G401 (cell line): ENCODE measurements around the gene IL17F. TPM values are rescaled to one million over a fixed set of nuclear protein-coding genes. Genes with fewer than 3 reads are reported as not detected.

Source experiments
- DNase-seq: peaks from one replicate; pipeline ENCODE4 v3.0.0-alpha.2; 2015; ENCODE audit warnings: low spot score
- in situ Hi-C: cut with HindIII; loops from 2 replicates; pipeline ENCODE4 v1.10.0; 2016; ENCODE audit warnings: low sequenced_read_pairs, mixed read lengths
- total RNA-seq: library from RNA; depleted of rRNA; stranded (reverse); fragments of >200 nt; shearing (Covaris generic); gene quantifications from 2 replicates; pipeline ENCODE4 v1.2.3, GENCODE V29; 2014

Gene IL17F
- total RNA-seq, 1 experiment from 2014 or later, result not detected

DNA sequence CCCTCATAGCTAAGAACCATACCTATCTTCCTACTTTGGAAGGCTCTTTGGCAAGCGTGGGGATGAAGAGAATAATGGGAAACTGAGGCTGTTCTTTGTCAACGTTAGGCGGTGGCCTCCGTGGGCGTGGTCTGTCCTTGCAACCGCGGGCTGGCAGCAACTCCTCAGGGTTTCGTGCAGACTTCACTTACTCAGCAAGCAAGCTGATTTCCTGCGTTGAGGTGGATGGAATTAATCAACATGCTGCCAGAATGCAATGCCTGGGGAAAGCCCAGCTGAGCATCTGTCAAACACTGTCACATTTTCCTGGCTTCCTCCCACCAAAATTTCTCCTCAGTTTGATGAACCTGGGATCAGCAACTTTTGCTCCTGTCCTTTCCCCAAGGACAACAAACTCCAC, 9.2 kb upstream of the IL17F start:
- in situ Hi-C loops, result no loop called here
- DNase-seq, result no peak

DNA sequence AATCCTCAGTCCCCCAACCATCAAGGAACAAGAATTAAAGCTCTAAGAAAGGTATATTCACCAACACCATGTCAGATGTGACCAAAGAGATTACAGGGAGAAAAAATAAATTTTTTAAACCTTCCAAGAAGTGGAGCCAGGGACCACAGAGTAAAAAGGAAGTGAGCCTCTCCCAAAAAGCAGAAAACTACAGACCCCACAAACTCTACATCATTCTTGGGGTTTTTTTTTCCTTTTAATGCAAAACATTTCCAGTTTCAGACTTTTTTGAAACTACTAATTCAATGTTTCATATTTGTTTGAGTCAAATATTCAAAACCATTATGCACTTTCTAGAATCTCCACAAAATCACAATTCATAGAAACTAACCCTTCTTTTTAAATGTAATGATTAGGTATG, 6.8 kb upstream of the IL17F start:
- in situ Hi-C loops, result no loop called here
- no peak for DNase-seq

DNA sequence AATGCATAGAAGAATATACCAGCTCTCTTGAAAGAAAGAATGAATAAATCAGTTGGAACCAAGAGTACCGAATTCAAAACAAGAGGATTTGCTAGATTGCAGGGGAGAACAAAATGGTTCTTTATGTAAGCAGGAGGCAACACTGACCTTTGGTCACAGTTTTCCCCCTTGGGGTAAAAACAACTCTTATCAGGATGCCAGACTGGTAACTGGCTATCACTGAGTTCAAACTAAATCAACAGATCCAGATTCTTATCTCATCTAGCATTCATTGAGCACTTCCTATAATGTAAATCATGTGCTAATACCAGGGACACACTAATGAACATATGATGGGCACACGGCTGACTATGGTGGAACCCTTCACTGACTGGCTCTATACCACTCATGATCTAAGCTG, 4.8 kb upstream of the IL17F start:
- in situ Hi-C loops, result no loop called here
- DNase-seq, result no peak

DNA sequence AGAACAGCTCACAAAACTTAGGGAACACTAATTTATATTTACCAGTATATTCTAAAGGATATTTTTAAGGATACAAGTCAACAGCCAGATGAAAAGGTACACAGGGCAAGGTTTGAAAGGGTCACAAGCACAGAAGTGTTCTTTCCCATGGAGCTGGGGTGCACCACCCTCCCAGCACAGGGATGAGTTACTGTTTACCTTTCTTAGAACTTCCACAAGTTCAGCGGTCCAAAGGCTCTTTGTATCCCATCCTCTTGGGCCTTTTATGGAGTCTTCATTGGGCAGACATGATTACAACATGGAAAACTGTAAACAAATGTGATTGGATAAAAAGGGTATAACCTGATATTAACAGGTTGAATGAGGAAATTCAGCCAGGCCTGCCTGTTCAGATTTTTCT, 1.1 kb upstream of the IL17F start:
- in situ Hi-C loops, result no loop called here
- DNase-seq, result no peak

DNA sequence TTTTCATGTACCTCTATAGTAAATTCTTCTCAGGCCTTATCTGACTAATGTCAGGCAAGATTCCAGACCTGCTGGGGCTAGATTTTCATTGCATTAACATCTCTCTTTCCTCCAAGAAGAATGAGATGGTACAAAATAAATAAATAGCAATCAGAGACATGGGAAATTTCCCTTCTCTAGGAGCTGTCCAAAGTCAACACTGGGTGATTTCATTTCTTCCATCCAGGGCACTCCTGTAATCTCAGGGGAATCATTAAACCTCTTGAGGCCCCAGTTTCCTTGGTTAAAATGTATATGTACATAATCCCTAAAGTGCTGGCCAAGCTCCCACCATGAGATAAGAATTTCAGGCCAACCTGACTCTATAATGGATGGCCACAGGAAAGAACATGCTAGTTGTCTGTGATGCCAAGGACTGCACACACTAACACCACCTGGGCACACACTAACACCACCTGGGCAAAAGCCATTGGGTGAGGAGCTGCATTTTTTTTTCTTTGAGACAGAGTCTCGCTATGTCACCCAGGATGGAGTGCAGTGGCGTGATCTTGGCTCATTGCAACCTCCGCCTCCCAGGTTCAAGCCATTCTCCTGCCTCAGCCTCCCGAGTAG, 912 bp downstream of the IL17F start:
- in situ Hi-C loops, result no loop called here
- DNase-seq, result no peak

DNA sequence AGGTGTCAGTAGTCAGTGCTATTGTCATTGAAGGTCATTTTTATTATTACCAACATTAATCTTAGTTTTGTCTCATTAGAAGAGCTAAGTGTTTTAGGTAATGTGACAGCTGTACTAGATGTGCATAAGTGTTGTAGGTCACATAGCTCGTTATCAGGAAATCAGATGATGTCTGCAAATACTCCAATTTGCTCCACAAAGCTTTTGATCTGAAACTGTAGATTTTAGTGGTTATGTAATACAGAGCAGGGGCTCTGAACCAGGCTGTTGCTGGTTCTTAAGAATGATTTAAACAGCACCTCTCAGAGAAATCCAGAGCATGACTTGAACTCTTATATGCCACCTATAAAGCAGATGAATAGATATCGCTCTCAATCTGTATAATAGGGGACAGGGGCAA, 2.5 kb downstream of the IL17F start:
- in situ Hi-C loops, result no loop called here
- DNase-seq, result no peak

DNA sequence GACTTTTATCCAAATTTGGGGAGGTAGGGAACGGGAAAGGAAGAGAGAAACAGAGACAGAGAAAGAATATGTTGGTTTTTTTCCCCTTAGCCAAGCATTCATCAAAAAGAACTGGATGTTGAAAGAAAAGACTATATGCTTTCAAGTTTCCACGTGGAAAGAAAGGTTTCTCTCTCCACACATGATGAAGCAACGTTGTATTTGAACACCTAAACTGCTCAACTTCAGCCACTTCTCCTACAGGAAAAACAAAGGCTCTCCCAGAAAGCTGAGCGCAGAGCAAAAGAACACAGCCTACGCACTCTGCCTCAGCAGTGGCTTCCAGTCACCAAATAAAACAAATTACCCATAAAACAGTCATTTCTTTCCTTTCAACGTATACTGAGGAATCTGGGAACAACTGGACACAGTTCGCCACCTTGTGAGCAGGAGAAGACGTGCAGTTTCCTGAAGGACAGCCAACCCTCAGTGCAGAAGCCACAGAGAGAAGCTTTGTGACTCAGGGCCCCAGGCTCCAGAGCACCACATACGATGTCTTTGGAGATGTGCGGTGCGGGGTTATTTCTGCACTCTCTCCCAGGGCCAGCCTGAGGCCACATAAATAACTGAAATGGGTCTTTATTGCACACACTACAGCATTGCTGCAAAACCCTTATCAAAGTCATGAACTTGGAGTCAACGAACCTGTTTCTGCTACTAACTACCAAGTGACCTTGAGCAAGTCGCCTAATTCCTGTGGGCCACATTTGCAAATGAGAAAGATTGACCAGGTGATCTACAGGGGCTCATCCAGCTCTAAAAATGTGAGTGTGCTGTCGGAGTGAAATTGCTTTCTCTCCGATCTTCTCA, 10.1 kb downstream of the IL17F start:
- in situ Hi-C loops, result no loop called here
- peak; percentile 12 for DNase-seq

DNA sequence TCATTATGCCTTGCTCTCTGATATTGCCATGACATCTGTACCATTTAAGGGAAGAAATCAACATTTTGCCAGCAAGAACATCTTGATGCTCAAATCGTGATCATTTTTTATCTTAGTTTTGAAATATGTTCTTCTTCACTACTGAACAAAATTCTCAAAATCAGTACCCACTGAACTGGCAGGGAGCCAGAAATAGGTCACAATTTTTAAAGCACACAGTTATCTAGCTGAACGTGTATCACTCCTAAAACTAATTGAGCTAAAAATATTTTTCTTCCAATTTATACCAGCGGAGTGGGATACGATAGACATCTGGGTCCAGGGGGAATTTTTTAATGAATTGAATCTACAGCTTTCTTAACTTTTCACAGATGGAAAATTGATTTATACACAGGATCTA, 11.3 kb downstream of the IL17F start:
- in situ Hi-C loops, result no loop called here
- no peak for DNase-seq

DNA sequence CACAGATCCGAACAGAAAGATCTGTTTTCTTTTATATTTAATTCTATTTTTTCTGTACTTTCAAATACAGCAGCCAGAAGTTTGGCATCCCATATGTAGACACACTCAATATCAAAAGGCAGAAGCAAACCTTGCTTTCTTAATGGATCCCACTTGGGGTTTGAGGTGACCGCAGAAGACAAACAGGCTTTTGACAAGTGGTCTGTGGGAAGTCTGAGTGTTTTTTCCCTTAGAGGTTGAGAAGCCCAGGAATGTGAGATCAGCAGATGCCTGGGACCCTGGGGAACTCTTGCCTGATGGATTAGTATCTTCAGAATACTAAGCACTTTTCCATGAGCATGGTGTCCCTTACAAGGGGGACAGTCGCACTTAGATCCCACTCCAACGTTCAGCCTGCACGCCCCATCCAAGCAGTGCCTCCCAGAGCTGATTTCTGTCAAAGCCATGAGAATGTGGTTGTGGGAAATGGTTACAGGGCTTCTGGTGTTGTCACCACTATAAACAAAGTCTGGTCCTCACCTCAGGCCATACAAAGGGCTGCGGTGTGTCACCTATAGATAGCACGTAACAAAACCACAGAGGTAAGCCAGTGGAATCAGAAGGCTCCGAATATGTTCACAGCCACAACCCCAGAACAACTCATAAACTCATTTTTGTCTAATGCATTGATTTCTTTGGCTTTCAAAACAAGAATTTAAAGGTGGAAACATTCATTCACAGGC, 12.7 kb downstream of the IL17F start:
- in situ Hi-C loops, result no loop called here
- DNase-seq, result no peak

DNA sequence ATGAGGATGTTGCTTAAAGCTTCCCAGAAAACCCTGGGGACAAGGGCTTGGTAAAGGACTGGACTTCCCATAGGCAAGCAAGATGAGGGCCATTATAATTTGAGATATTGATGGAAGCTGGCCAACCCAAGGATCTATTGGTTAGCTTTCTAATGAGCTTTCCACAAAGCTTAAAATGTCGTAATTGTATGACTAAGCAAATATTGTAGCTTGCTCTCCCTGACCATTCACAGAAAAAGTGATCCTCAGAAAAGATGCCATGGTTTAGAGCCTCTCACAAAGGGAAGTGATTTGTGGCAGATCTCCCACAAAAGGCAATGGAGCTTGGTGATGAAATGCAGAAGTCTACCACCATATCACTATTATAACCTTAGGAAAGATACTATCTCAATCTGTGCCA, 13.6 kb downstream of the IL17F start:
- DNase-seq, result no peak
- in situ Hi-C loops, result no loop called here

DNA sequence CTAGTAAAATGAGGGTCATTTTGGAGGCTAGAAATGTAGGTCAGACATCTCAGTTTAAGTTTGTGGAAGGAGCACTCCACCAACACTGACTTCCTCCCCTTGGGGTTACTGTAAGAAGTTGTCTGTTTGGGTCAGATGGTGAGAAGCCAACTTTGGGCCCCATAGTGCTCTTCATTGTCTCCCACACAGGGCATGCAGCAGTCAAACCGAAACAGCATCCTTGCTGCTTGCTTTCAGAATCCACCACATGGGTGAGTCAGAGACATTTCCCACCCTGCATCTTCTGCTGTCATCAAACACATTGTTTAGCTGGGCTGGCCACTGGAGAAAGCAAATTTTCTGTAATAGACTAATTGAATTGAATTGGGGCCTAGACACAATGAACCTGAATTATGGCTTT, 16.8 kb downstream of the IL17F start:
- in situ Hi-C loops, result no loop called here
- no peak for DNase-seq

DNA sequence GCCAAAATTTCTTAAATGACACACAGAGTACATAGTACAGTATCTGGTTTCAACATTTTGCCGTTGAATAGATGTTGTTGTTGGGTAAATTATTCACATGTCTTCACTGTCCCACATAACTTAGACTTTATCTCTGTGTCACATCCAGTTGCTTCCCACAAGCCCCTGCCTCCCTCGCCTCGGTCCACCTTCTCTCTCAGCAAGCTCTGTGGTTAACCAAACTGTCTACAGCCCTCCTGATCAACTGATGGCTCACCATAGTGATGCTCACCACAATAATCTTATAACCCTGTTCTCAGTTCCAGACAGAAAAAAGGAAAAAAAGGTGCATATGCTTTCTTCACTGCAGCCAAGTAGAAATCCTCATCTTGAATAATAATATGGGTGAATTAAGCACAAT, 23.0 kb downstream of the IL17F start:
- in situ Hi-C loops, result no loop called here
- DNase-seq, result no peak

DNA sequence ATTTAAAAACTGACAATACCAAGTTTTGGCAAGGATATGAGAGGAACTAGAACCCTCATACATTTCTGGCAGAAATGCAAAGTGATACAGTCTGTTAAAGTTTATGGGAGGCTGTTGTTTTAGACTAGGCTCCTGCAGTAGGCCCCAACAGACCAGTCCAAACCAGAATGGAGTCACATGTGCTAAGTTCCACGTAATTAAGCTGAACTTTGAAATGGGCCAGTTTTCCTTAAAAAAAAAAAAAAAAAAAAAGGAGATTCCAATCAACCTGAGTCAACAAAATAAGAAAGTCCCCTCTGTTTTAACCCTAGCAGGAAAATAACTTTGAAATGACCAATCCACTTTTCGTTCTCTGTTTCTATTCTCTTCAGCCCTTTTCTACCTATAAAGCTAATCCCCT, 26.5 kb downstream of the IL17F start:
- in situ Hi-C loops, result no loop called here
- DNase-seq, result no peak

DNA sequence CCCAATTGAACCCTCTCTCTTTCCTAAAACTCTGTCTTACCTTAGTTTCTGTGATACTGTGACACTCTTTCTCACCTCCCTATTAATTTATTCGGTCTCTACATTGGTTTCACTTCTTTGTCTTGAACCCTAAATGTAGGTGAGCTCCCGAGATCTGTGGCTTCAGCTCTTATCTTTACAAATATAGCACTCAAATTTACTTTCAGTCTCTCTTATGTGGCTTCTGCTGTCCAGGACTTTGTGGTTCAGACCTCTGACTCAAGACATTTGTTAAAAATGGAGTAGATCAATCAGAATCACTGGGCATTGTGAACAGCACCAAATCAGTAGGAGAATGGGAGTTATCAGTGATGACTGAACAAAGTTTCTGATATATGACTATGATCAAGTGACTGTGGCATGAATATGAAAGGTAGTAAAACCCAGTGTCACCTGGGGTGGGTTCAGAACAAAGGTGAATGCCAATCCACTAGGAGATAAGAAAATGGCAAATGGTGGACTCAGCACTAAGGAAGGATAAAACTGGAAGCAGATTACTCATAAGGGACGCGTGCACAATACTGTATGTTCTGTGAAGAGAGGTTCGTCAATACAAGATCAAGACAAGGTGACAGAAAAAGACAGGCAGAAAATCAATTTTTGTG, 27.2 kb downstream of the IL17F start:
- DNase-seq, result no peak
- in situ Hi-C loops, result no loop called here

DNA sequence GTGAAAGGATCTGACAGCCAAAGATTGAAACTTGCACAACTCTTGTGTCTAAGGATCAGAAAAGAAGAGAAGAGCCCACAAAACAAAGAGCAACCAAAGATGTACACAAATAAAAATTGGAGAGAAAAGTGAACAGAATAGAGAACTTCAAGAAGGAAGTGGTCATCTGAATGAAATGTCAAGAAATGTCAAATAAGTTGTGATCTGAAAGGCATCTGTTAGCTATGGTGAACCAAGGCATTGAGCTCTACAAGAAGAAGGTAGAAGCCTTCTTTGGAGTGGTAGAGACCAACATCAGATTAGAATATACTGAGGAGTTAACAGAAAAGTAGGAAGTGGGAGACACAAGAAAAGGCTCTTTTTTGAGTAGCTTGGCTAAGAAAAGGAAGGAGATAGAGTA, 28.5 kb downstream of the IL17F start:
- DNase-seq, result no peak
- in situ Hi-C loops, result no loop called here

DNA sequence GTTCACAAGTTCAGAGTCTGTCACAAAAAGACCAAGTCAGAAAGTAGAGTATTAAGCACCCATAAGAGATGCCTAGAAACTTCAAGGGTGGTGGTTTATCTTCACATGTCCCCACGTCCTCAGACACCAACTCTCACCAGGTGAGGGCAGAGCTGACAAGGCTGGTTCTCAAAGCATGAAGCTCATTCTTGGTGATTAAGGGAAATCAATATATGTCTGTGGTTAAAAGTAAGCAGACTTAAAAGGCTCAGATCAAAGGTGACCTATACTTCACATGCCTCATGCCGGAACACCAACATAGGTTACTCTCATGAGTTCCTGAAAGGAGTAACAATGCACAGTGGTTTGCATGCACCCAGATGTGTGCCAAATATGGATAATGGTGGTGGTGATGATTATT, 31.2 kb downstream of the IL17F start:
- in situ Hi-C loops, result no loop called here
- no peak for DNase-seq

DNA sequence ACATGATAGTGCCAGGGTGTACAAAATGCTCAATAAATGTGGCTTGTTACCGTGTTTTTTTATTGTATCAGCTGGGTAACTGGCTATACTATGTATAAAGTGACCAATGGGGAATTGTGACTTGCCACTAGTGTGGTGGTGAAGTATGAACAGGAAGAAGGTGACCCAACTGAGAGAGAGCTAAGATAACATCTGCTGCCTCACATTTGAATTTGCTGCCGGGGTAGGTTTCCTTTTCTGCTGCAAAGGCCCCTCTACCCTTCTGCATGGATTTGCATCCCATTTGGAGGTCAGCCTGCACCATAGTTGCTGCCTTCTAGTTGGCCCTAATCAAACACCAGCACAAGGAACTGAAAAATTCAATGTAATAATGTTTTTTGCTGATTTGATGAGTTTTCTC, 34.1 kb downstream of the IL17F start:
- in situ Hi-C loops, result no loop called here
- no peak for DNase-seq

DNA sequence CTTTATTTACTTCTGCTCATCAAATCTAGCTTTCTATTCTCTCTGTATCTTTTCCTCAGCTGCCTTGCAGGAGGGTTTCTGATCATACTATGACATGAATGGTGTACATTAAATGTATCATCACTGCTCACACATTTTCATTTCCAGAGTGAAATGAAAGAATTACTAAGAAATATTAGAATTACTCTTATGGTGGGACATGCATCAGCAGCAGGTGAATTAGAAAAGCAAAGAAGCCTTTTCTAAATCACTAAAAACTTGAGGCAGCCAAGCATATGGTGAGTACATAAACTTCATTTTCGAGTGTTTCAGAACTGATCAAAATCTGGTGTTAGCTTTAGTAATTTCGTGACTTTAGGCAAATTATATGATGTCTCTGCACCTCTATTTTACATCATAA, 34.5 kb downstream of the IL17F start:
- in situ Hi-C loops, result no loop called here
- DNase-seq, result no peak

DNA sequence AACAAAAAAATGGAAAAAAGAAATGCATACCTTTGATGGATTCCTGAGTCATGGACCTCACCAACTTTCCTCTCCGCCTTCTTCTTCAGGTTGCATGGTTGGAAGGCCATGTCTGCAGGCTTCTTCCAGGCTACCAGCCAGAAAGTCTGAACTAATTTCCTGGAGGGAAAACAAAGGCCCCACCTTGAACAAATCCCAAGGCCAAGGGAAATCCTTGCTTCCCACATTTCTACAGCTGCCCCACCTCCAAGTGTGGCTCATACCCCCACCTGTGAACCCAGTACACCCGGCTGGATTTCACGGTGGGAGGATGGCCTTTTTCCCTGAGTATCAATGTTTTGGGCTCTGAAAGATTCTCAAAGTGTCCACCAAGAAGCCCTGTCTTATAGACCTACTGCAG, 35.7 kb downstream of the IL17F start:
- in situ Hi-C loops, result no loop called here
- no peak for DNase-seq

DNA sequence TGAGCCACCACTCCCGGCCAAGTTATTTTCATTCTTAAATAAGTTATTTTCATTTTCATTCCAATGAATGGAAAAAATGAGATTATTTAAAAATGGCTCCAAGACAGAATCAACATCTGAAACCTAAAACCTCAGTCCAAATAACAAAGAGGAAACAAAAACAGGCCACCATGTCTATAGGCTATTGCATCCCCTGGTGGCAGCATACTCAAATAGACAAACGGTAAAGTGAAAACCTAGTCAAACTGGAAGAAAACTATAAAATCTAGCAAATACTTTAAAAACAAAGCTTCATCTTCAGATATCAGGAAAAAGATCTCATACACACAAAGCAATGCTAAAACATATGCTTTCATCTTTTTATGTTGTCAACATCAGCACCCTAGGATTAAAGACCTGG, 37.2 kb downstream of the IL17F start:
- in situ Hi-C loops, result no loop called here
- no peak for DNase-seq
